NK-92 (cell line): ENCODE measurements around the gene SUSD4.
"Not testable (repeated sequence)": the region's sequence is repeated elsewhere in the genome, so short reads cannot be mapped to it uniquely, and the experiment has no call there.

ENCODE experiments used
- DNase-seq: peaks from one replicate; lab custom pipeline; 2025; ENCODE audit not compliant: unreplicated experiment; lab: John Stamatoyannopoulos, UW

The SUSD4 gene

DNA sequence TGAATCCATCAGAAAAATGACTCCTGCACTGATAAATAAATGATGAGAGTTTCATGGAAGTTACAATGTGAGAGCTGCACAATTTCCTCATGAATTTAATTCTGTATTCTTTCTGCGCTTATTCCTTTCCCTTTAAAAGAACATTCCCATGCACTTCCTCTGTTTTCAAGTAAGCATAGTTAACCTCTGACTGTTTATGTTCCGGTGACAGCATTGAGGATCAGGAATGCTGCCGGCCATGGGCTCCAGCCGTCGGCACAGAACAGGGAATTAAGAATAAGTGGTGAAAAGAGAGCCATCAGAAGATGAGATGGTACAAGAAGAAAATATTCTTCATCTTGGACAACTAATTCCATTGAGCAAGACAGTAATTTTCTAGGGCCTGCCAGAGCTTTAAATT lies 65.3 kb downstream of the SUSD4 start:
- no peak for DNase-seq

GRCh38 chr1:223297800-223298199 lies 66.2 kb downstream of the SUSD4 start:
- DNase-seq, result no peak

GRCh38 chr1:223291796-223292195 lies 72.2 kb downstream of the SUSD4 start:
- DNase-seq, result no peak

GRCh38 chr1:223290397-223290796 lies 73.6 kb downstream of the SUSD4 start:
- no peak for DNase-seq

DNA sequence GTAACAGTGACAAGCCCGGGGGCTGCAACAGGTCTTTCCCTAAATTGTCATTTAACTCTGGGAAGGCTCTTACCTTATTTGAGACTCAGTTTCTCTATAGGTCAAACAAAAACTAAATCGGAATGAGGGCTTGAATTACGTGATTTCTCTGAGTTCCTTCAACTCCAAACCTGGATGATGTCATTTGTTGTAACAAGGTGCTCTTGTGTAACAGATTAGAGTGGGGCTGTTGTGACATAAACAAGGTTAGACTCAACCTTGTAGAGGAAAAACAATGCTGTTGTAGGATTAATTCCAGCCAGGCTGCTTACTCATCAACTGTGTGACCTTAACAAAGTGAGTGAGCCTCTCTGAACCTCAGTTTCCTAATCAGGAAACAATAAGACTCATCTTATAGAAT lies 74.4 kb downstream of the SUSD4 start:
- DNase-seq, result no peak

DNA sequence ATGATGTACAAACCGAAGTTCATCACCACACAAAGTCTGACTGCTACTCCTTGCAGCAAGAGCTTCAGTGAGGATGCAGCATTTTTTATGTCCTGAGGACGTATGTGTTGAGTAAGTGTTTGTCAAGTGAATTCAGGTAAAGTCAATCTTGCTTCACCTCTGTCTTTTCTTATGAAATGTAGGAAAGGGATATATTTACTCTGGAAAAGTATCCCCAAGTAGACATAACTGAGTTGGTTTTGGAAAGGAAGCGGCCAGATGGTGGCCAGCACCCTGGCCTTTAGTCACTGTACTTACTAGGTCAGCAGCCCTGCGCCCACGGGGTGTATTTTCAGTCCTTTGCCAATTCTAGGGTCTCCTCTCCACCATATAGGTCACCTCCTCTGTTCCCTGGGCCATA lies 75.2 kb downstream of the SUSD4 start:
- no peak for DNase-seq

GRCh38 chr1:223285452-223285851 lies 78.5 kb downstream of the SUSD4 start:
- DNase-seq, result no peak

- DNase-seq, result not testable (repeated sequence)
Measured at GRCh38 chr1:223283697-223284096, 80.3 kb downstream of the SUSD4 start.

- DNase-seq, result not testable (repeated sequence)
Measured at GRCh38 chr1:223278311-223278710, 85.7 kb downstream of the SUSD4 start.

DNA sequence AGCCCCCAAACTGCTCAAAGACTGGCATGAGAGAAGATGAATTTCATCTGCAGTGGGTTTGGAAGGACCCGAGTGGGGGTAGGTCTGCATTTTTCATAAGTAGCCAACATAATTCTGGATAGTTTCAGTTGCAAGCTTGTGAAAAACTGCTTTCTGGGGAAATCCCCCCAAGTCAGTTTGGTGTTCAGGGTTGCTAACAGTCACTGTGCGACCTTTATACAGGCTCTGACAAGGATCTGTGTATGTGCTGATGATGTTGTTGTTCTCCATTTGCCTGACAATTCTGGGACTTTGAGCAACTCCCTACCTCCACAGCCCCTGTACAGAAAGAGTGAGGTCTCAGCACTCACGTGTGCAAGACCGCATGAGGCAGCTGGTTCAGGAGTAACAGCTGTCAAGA lies 87.9 kb downstream of the SUSD4 start:
- DNase-seq, result no peak

GRCh38 chr1:223273511-223273910 lies 90.5 kb downstream of the SUSD4 start:
- no peak for DNase-seq

DNA sequence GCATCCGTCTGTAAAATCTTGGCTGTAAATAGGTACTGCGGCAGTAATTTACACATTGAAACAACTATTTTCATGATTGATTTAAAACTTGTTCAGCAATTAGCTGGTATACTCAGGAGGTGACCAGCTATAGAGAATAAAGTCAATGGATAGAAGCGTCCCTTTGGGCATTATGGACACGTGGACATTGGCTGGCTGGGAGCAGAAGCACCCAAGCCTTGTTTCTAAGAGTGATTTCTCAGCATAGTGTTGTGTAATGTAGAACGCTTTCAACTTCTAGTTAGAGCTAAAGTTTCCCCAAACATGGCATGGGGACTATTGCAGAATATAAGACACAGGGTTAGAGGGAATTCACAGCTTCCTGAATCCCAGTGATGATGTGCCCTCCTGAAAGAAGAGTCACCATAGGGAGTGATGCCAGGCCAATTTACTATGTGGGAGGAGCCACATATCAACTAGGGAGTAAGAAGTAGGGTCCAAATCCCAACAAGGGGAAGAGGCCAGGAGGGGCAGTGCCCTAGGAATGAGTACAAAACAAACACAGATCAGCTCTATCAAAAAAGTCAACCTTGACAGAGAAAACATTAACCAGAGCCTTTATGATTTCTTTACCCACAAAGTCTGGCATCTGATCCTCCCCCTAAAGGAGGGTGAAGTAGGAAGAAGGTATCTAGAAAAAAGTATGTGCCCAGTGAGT lies 92.7 kb downstream of the SUSD4 start:
- no peak for DNase-seq

- no peak for DNase-seq
Measured at GRCh38 chr1:223270155-223270554, 93.8 kb downstream of the SUSD4 start.

DNA sequence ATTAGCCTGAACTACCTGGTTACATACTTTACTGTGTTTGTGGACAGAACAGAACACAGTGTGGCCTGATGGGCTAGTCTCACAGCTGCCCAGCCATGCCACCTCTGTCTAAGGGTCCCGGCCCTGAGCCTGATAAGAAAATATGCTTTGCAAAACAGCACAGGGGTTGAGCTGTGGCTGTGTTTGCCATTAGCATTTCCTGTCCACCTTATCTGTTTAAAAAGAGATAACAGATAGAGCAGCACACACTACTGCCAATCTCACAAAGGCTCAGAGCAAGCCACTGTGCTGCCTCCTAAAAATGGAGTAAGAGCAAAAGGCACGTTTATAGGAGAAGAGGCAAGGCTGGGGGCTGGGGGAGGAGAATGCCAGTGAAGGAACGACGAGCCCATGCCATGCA lies 95.0 kb downstream of the SUSD4 start:
- DNase-seq, result no peak

- DNase-seq, result no peak
Measured at GRCh38 chr1:223266632-223267172, 97.3 kb downstream of the SUSD4 start.

DNA sequence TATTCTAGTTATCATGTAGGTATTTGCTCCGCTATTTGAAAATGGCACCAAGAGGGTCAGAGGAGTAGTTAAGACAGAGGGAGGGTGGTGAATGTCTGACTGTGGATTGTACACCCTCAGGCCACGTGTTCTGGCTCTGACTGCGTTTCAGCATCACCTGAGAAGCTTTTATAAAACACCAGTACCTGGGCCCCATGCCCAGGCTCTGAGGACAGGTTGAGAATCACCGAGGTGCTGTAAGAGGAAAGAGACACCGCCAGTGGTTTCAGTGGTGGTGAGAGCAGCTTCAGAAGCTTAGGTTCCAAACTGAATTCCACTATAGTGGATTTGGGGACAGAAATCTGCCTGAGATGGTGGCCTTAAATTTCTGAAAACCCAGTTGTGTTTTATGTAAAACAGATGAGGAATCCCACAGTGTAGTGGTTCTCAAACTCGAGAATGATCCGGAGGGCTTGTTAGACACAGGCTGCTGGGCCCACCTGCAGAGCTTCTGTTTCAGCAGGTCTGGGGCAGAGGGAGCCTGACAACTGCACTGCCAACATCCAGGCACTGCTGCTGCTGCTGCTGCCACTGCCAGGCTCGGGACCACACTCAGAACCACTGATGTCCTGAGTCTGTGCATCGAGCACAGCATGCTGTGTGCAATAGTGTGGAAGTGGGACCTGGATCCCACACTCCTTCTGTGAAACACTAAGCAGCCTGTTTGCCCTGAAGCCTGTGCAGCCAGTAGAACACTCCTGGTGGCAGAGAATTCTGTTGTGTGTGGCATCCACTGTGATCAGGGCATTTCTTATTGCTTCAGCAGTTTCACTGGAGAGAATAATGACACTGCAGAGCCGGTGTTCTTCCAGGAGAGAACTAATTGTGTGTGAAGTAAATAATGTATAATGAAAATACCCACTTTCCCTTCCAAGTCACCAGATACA lies 98.7 kb downstream of the SUSD4 start:
- no peak for DNase-seq

DNA sequence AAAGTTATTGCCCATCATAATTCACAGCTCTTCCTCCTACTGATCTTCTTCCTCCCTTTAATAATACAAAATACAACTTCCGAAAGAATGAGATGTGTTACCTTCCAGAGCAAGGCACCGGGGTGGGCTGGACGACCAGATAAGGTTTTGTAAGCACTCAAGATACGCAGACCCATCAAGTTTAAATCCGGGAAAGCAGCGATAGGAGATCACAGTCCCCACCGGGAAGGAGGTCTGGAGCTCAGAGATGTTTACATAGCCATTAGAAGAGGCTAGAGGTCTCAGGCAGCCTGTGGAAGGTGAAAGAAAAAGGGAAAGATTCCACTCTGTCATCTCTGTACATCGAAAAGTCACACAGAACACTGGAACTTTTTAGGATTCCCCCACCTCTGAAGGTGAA lies 99.4 kb downstream of the SUSD4 start:
- no peak for DNase-seq

GRCh38 chr1:223261914-223262313 lies 102.1 kb downstream of the SUSD4 start:
- no peak for DNase-seq

DNA sequence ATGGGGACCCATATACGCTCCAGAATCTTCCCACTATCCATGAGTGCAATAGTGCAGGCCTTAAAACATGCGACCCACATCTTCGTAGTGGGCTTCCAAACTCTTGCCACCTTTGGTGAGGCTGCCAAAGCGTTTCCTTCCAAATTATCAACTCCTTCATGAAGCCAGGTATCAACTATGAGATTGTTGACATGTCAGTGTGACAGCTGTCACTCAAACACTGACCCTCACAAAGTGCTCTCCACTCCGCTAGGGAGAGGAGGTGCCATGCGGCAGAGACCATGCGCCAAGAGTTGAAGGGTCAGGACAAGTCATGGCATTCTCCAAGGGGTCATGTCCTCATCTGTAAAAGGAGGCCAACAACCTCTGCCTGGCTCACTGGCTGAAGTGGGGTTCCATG lies 103.3 kb downstream of the SUSD4 start:
- DNase-seq, result no peak

- no peak for DNase-seq
Measured at GRCh38 chr1:223259462-223259861, 104.5 kb downstream of the SUSD4 start.

- DNase-seq, result no peak
Measured at GRCh38 chr1:223258751-223259198, 105.2 kb downstream of the SUSD4 start.
